Naive thymus-derived CD4-positive, alpha-beta T cell (primary cell): ENCODE measurements around the gene ARID1A. TPM values are rescaled to one million over a fixed set of nuclear protein-coding genes. Genes with fewer than 3 reads are reported as not detected.
A peak's percentile ranks its signal among the peaks of the same experiment; 100 is the strongest.

ENCODE experiments used
- ATAC-seq: fragments of 150-1000 bp; cut with Tn5 transposase; 2 replicates; pipeline ENCODE4 v1.10.0; 2021; ENCODE audit warnings: mild to moderate bottlenecking, moderate library complexity
- CTCF ChIA-PET: fragments of 350-600 bp; sonication (Branson Sonifier 250); formaldehyde crosslinking; loops from one replicate; lab custom pipeline; 2021; ENCODE audit warnings: antibody characterized with exemption; lab: Charles Lee
- POLR2A ChIA-PET: fragments of 350-600 bp; sonication (Branson Sonifier 250); formaldehyde crosslinking; loops from one replicate; lab custom pipeline; 2021; ENCODE audit warnings: antibody characterized with exemption, inconsistent platforms; lab: Charles Lee
- DNase-seq, 9 donors: peaks; one replicate each; pipeline versions ENCODE4 v3.0.0 to v3.0.0-alpha.2; 2020 to 2022; ENCODE audit warnings: mixed read lengths in 1 of 9
- H3K27ac ChIP-seq: one replicate; pipeline ENCODE4 v1.7.0; 2013; ENCODE audit warnings: mild to moderate bottlenecking, low read depth, low read length, moderate library complexity
- H3K27me3 ChIP-seq, 2 donors: one replicate each; pipeline ENCODE4 v1.7.0; 2013; ENCODE audit warnings: low read length in 2 of 2, mild to moderate bottlenecking in 2 of 2, moderate library complexity in 2 of 2; ENCODE audit not compliant: control insufficient read depth in 2 of 2, insufficient read depth in 2 of 2
- H3K36me3 ChIP-seq, 3 experiments: 1 replicate in 2 of 3; 2 replicates in 1 of 3; pipeline ENCODE4 v1.7.0; 2013; ENCODE audit warnings: low read length in 3 of 3, mild to moderate bottlenecking in 3 of 3, moderate library complexity in 1 of 3; ENCODE audit not compliant: insufficient read depth in 3 of 3, control insufficient read depth in 2 of 3
- H3K4me1 ChIP-seq, 2 donors: one replicate each; pipeline ENCODE4 v1.7.0; 2013; ENCODE audit warnings: low read length in 2 of 2, mild to moderate bottlenecking in 2 of 2, moderate library complexity in 1 of 2; ENCODE audit not compliant: control insufficient read depth in 2 of 2, insufficient read depth in 2 of 2
- H3K4me3 ChIP-seq: 2 replicates; pipeline ENCODE4 v1.7.0; 2013; ENCODE audit warnings: mild to moderate bottlenecking, low read length
- H3K9me3 ChIP-seq, 3 experiments: 1 replicate in 2 of 3; 2 replicates in 1 of 3; pipeline ENCODE4 v1.7.0; 2013; ENCODE audit warnings: low read length in 3 of 3; ENCODE audit not compliant: control insufficient read depth in 2 of 3
- H3K27ac Mint-ChIP-seq, 9 donors: one replicate each; pipeline ENCODE4 v1.8.0; 2020 to 2022; ENCODE audit warnings: mixed read lengths in 9 of 9, mild to moderate bottlenecking in 8 of 9, moderate library complexity in 5 of 9, inconsistent platforms in 2 of 9
- H3K27me3 Mint-ChIP-seq, 5 donors: one replicate each; pipeline ENCODE4 v1.8.0; 2021 to 2022; ENCODE audit warnings: mixed read lengths in 5 of 5, mild to moderate bottlenecking in 1 of 5
- H3K36me3 Mint-ChIP-seq, 5 donors: one replicate each; pipeline ENCODE4 v1.8.0; 2020 to 2022; ENCODE audit warnings: mixed read lengths in 5 of 5, mild to moderate bottlenecking in 3 of 5, inconsistent platforms in 1 of 5
- H3K4me1 Mint-ChIP-seq, 7 donors: one replicate each; pipeline ENCODE4 v1.8.0; 2020 to 2022; ENCODE audit warnings: mixed read lengths in 7 of 7, mild to moderate bottlenecking in 3 of 7, inconsistent platforms in 1 of 7
- H3K4me3 Mint-ChIP-seq, 10 donors: one replicate each; pipeline ENCODE4 v1.8.0; 2020 to 2022; ENCODE audit warnings: mild to moderate bottlenecking in 10 of 10, mixed read lengths in 10 of 10, moderate library complexity in 6 of 10, inconsistent platforms in 2 of 10
- H3K9me3 Mint-ChIP-seq, 11 donors: one replicate each; pipeline ENCODE4 v1.8.0; 2020 to 2022; ENCODE audit warnings: mixed read lengths in 11 of 11, mild to moderate bottlenecking in 4 of 11, inconsistent platforms in 1 of 11, moderate library complexity in 1 of 11
- intact Hi-C, 2 donors: fragments of 100-400 bp; cut with micrococcal nuclease; formaldehyde crosslinking; loops; one replicate each; pipeline ENCODE4 v1.15.1; 2023
- polyA plus RNA-seq, 2 donors: library from polyadenylated mRNA; unstranded; fragments of 300-500 nt; fragmentation: Illumina TruSeq; gene quantifications; one replicate each; pipeline ENCODE4 v1.2.3, GENCODE V29; 2021
- total RNA-seq, 6 experiments: library from RNA in 5 of 6; stranded (reverse) in 5 of 6; gene quantifications; 1 replicate in 5 of 6; 2 replicates in 1 of 6; pipeline ENCODE4 v1.2.3 and lab custom pipeline; 2021 to 2026

ARID1A gene
- total and polyA plus RNA-seq, 7 experiments from 2014 or later: 22.3 to 148 (median 127) TPM

DNA sequence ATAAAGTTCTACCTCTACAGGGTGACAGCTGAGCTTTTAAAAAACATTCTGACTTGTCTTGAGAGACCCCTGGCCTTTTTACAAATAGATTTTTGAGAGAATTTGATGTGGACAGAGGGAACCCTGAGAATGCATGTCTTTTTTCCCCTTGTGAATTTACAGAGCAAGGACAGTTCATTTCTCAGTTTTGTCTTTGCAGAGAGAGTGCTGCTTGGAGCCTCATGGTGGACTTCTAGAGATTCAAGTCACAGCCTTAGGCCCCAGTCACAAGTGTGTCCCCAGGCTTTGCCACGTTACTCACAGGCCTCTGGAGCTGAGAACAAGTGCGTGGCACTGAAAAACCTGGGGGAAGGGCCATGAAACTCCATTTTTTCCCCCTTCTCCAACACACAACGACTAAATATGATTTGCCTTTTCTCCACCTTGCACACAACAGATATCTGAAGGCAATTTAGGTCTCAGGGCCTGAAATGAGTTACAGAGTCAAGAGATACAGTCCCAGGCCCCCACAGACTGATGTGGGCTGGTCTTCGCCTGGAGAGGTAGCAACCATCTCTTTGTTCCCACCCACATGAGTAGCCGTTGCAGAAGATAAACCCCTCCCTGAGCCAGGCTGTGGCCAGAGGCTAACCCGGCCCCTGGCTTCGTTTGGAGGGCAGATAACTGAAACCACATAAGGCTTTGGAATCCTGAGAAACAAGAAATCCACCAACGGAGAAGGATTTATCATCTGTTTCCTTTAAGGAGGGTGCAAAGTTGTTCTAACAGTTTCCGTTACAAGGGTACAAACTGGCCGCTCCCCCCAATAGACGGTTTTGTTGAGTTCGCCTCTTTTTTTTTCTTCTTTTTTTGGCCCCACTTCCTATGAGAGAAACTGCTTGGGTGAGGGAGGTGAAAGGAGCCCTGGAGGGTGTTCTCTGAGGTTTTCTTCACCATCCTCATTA, 90.9 kb downstream of the ARID1A start:
- Mint-ChIP-seq H3K4me1 (peaks cover 38 to 82% (median 72%) of the 10 kb centered on the region in 7 donors), H3K4me3 (peak overlapping the region; percentile 81 to 99 (median 90)), H3K36me3 (peaks cover 0 to 11% (median 0%) of the 10 kb centered on the region in 5 donors), H3K27ac (peak overlapping the region; percentile 87 to 100 (median 99)), H3K27me3 (no peaks in the 10 kb centered on the region), H3K9me3 (peaks cover 0 to 4% (median 0%) of the 10 kb centered on the region in 11 donors)
- peak overlapping the region; percentile 91 for H3K4me3 ChIP-seq
- H3K36me3 ChIP-seq: peaks cover 0 to 6% (median 0%) of the 10 kb centered on the region in 3 experiments
- CTCF ChIA-PET: interaction anchor here (0.6 to 5.9 kb wide), 13 partner anchors 10 to 287 kb away, joined by 3 to 207 read pairs (median 5); no protein-coding TSS in a partner anchor
- H3K27me3 ChIP-seq: no peaks in the 10 kb centered on the region
- DNase-seq (peak in 6 of 9 donors; percentile 2 to 51 (median 13)), ATAC-seq (no peak)
- H3K4me1 ChIP-seq: peaks cover 41 to 42% of the 10 kb centered on the region in 2 donors
- intact Hi-C loops: loop anchor here (1.0 to 5.0 kb wide), 4 partner anchors 42 to 285 kb away; no protein-coding TSS in a partner anchor
- peak overlapping the region; percentile 95 for H3K27ac ChIP-seq
- POLR2A ChIA-PET: interaction anchor here (0.7 to 8.5 kb wide), 31 partner anchors 8 to 287 kb away, joined by 3 to 383 read pairs (median 7); partner anchors contain the start of genes ARID1A, GPATCH3 and RPS6KA1
- no peaks in the 10 kb centered on the region for H3K9me3 ChIP-seq

DNA sequence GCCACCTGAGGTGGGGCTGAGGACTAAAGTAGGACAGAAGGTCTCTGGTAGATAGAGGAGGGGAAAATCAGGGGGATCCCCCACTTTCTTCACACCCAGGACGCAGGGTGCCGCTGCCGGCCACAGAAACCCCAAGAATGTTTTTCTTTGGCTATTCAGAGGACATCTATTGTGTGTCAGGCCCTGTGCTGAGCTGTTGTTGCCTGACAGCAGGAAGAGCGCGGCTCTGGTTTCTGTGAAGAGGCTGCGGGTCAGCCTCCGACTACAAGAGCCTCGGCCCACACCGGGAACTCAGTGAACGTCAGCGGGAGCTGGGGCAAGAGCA, 91.5 kb downstream of the ARID1A start:
- Histone ChIP-seq H3K4me1 (peaks cover 41 to 42% of the 10 kb centered on the region in 2 donors), H3K27ac (peak overlapping the region; percentile 95), H3K9me3 (no peaks in the 10 kb centered on the region), H3K4me3 (peak overlapping the region; percentile 91), H3K36me3 (peaks cover 0 to 6% (median 0%) of the 10 kb centered on the region in 3 experiments), H3K27me3 (no peaks in the 10 kb centered on the region)
- DNase-seq (peak in 2 of 9 donors; percentile 49 to 73), ATAC-seq (peak; percentile 61)
- H3K27me3 Mint-ChIP-seq: no peaks in the 10 kb centered on the region
- ChIA-PET POLR2A (interaction anchor here (0.7 to 8.5 kb wide), 25 partner anchors 8 to 287 kb away, joined by 3 to 383 read pairs (median 7); partner anchors contain the start of genes ARID1A, GPATCH3, GPN2 and RPS6KA1), CTCF (interaction anchor here (0.8 to 5.9 kb wide), 11 partner anchors 45 to 287 kb away, joined by 3 to 207 read pairs (median 15); no protein-coding TSS in a partner anchor)
- H3K36me3 Mint-ChIP-seq: peaks cover 0 to 8% (median 0%) of the 10 kb centered on the region in 5 donors
- H3K9me3 Mint-ChIP-seq: peaks cover 0 to 4% (median 0%) of the 10 kb centered on the region in 11 donors
- intact Hi-C loops: loop anchor here (1.0 to 5.0 kb wide), 4 partner anchors 43 to 286 kb away; no protein-coding TSS in a partner anchor
- peak overlapping the region; percentile 87 to 100 (median 99) for H3K27ac Mint-ChIP-seq
- H3K4me1 Mint-ChIP-seq: peaks cover 38 to 75% (median 69%) of the 10 kb centered on the region in 7 donors
- peak overlapping the region; percentile 81 to 99 (median 90) for H3K4me3 Mint-ChIP-seq

DNA sequence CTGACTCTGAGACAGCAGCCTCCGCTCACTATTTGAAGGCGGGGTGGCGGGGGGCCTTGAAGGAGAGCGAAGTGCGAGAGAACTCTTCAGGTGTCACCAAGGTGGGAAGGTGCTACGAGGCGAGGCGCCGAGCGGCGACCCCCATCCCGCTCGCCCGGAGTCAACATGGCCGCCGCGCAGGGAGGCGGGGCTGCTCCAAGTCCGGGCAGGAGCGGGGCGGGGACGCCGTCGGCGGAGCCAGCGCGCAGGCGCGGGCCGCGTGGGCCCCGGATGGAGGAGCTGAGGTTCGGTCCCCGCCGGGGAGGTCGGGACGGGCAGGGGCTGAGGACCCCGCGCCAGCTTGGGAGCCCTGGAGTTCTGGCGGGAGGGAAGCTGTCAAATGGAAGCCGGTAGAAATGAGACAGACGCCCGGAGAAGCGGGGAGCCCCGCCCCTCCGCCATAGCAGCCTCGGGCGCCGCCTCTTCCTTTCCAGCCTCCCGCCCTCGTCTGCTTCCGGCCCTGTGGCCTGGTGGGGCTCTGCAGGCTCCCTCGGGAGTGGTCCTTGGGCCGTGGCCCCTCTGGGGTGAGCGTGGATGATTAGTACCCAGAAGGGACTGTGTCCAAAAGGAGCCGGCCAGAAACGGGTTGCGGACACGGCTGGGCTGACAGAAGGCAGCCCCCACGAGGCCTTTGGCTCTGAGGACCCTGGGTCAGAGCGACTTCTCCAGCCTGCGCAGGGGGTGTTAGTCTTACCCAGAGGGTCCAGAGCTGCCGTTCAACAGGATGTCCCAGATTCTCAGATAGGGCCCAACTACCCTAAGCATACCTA, 92.1 kb downstream of the ARID1A start, which contains the start of gene PIGV:
TSS of gene PIGV (plus strand) at position 245 of the 809 bp plus-strand sequence. CDS start 2,866 bp downstream, outside the sequence.
- H3K9me3 ChIP-seq: no peaks in the 10 kb centered on the region
- Mint-ChIP-seq H3K27ac (peak within 1 kb of the TSS; percentile 87 to 100 (median 99)), H3K36me3 (peaks cover 0 to 7% (median 5%) of the 10 kb centered on the region in 5 donors), H3K27me3 (no peaks in the 10 kb centered on the region), H3K4me1 (peaks cover 38 to 74% (median 69%) of the 10 kb centered on the region in 7 donors), H3K9me3 (peaks cover 0 to 4% (median 0%) of the 10 kb centered on the region in 11 donors), H3K4me3 (peak within 1 kb of the TSS; percentile 81 to 99 (median 90))
- peak within 1 kb of the TSS; percentile 95 for H3K27ac ChIP-seq
- DNase-seq (peak; percentile 81 to 95 (median 90)), ATAC-seq (peak; percentile 84)
- peaks cover 41 to 42% of the 10 kb centered on the region in 2 donors for H3K4me1 ChIP-seq
- no peaks in the 10 kb centered on the region for H3K27me3 ChIP-seq
- H3K4me3 ChIP-seq: peak within 1 kb of the TSS; percentile 91
- intact Hi-C loops: loop anchor here (1.0 to 5.0 kb wide), 10 partner anchors 44 to 317 kb away; no protein-coding TSS in a partner anchor
- CTCF ChIA-PET: interaction anchor here (0.8 to 5.9 kb wide), 27 partner anchors 10 to 288 kb away, joined by 3 to 207 read pairs (median 7); no protein-coding TSS in a partner anchor
- POLR2A ChIA-PET: interaction anchor here (0.6 to 8.5 kb wide), 34 partner anchors 9 to 287 kb away, joined by 3 to 383 read pairs (median 6); partner anchors contain the start of genes ARID1A, GPATCH3, GPN2 and RPS6KA1
- peaks cover 0 to 10% (median 0%) of the 10 kb centered on the region in 3 experiments for H3K36me3 ChIP-seq

DNA sequence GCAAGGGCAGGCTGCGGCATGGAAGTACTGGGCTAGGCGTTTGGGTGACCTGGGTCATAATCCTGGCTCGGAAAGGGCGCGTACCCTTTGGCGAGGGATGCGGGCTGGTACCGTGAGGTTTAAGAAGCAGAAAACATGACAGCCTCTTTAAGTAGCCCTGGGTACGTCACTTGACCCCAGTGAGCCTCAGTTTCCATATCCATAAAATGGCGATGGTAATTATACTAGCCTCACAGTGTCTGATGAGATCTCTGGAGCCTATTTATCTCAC, 92.6 kb downstream of the ARID1A start:
- DNase-seq (peak in 1 of 9 donors; percentile 16), ATAC-seq (no peak)
- peaks cover 41 to 42% of the 10 kb centered on the region in 2 donors for H3K4me1 ChIP-seq
- Mint-ChIP-seq H3K9me3 (peaks cover 0 to 4% (median 0%) of the 10 kb centered on the region in 11 donors), H3K4me3 (peak overlapping the region; percentile 81 to 99 (median 90)), H3K36me3 (peaks cover 0 to 10% (median 10%) of the 10 kb centered on the region in 5 donors), H3K4me1 (peaks cover 38 to 78% (median 66%) of the 10 kb centered on the region in 7 donors), H3K27me3 (no peaks in the 10 kb centered on the region), H3K27ac (peak overlapping the region; percentile 87 to 100 (median 98))
- no peaks in the 10 kb centered on the region for H3K9me3 ChIP-seq
- H3K27ac ChIP-seq: peak overlapping the region; percentile 95
- peaks cover 0 to 16% (median 0%) of the 10 kb centered on the region in 3 experiments for H3K36me3 ChIP-seq
- no peaks in the 10 kb centered on the region for H3K27me3 ChIP-seq
- peak overlapping the region; percentile 91 for H3K4me3 ChIP-seq
- intact Hi-C loops: loop anchor here (1.0 to 5.0 kb wide), 7 partner anchors 44 to 318 kb away; no protein-coding TSS in a partner anchor
- POLR2A ChIA-PET: interaction anchor here (0.6 to 8.5 kb wide), 28 partner anchors 9 to 288 kb away, joined by 3 to 383 read pairs (median 6); partner anchors contain the start of genes ARID1A, GPATCH3, GPN2 and RPS6KA1
- CTCF ChIA-PET: interaction anchor here (0.7 to 5.9 kb wide), 33 partner anchors 11 to 288 kb away, joined by 3 to 207 read pairs (median 6); no protein-coding TSS in a partner anchor

DNA sequence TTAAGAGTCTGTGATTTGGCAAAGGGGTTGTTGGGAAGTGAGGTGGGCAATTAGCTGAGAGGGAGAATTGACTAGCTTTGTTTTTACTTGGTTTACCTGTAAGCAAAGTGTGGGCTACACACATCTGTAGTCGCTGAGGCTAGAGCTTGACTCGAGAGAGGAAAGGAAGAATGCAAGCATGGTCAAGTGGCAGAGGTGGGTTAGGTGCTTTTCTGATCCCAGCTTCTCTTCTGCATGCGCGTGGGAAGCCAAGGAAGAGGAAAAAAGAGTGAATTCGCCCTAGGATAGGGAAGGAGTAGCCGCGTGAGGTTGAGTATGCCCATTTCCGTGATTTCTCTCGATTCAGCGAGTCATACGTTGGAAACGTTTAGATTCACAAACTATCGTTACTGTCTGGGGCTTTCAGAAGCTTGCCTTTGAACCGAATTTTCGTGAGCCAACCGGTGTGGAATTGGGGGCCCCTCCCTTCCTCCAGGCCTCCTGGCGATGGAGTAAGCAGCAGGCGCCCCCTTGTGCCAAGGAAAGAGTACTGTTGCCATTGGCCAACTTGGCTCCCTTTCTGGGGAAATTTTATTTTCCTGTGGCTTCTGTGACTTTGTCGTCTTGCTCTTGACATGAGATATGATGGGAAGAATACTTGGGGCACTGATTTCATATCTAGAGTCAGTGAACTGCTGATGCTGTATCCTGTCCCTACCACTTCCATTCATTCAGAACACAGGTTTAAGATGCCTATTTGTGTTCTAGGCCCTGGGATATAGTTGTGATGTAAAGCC, 93.2 kb downstream of the ARID1A start:
- ChIA-PET POLR2A (interaction anchor here (0.6 to 8.5 kb wide), 28 partner anchors 8 to 289 kb away, joined by 3 to 383 read pairs (median 6); partner anchors contain the start of genes ARID1A, GPATCH3, GPN2 and RPS6KA1), CTCF (interaction anchor here (0.7 to 5.9 kb wide), 34 partner anchors 11 to 289 kb away, joined by 3 to 207 read pairs (median 6); no protein-coding TSS in a partner anchor)
- Mint-ChIP-seq H3K36me3 (peaks cover 2 to 11% (median 11%) of the 10 kb centered on the region in 5 donors), H3K27ac (peak overlapping the region; percentile 87 to 100 (median 98)), H3K9me3 (peaks cover 0 to 4% (median 0%) of the 10 kb centered on the region in 11 donors), H3K27me3 (no peaks in the 10 kb centered on the region), H3K4me3 (peak overlapping the region; percentile 81 to 99 (median 90)), H3K4me1 (peaks cover 38 to 78% (median 62%) of the 10 kb centered on the region in 7 donors)
- peak; percentile 61 to 92 (median 86) for DNase-seq
- Histone ChIP-seq H3K27ac (peak overlapping the region; percentile 95), H3K27me3 (no peaks in the 10 kb centered on the region), H3K9me3 (no peaks in the 10 kb centered on the region), H3K4me3 (peak overlapping the region; percentile 91), H3K4me1 (peaks cover 41 to 42% of the 10 kb centered on the region in 2 donors), H3K36me3 (peaks cover 0 to 21% (median 0%) of the 10 kb centered on the region in 3 experiments)
- intact Hi-C loops: loop anchor here (1.0 to 5.0 kb wide), 14 partner anchors 11 to 318 kb away; no protein-coding TSS in a partner anchor
- peak; percentile 70 for ATAC-seq
